K562 (cell line): ENCODE data around the gene AOC3. TPM values are rescaled to one million over a fixed set of nuclear protein-coding genes. Genes with fewer than 3 reads are reported as not detected.

ENCODE experiments used
- ATAC-seq: fragments of 200-7000 bp; cut with Tn5 transposase; 3 replicates; pipeline ENCODE4 v1.9.1; 2020; ENCODE audit warnings: moderate library complexity
- BruUV-seq: library from RNA; stranded (reverse); fragments of 400-500 nt; replicated peaks from 2 replicates; lab custom pipeline; 2021; lab: Mats Ljungman, UMichigan
- CTCF ChIA-PET: fragments of 300-600 bp; formaldehyde crosslinking; extraction: SDS; loops from one replicate; lab custom pipeline; 2021; ENCODE audit warnings: low intra/inter-chr PET ratio; lab: Yijun Ruan, JAX
- POLR2A ChIA-PET: fragments of 300-600, 350-650 bp; sonication (Branson Sonifier 250); formaldehyde crosslinking; extraction: SDS; loops from one replicate; lab custom pipeline; 2021; ENCODE audit warnings: antibody characterized with exemption, inconsistent platforms; lab: Yijun Ruan, JAX
- DNase-seq, 4 experiments: peaks; one replicate each; pipeline versions ENCODE4 v3.0.0 to v3.0.0-alpha.2; 2011 to 2018; ENCODE audit warnings: low spot score in 3 of 4, mixed read lengths in 3 of 4; ENCODE audit errors: extremely low read depth in 1 of 4
- FAIRE-seq: peaks from 2 replicates; lab custom pipeline; 2011; peaks lifted over from hg19 to GRCh38; lab: Jason Lieb, UNC
- H2AFZ ChIP-seq: 2 replicates; pipeline ENCODE4 v1.6.0; 2011; ENCODE audit warnings: low read depth, low read length, control low read depth, inconsistent platforms
- H3K27ac ChIP-seq: fragments of 200-600 bp; 3 replicates; pipeline ENCODE4 v1.8.0; 2011; ENCODE audit warnings: low read depth, mild to moderate bottlenecking, control low read depth, inconsistent platforms, low read length, moderate library complexity, mixed read lengths; ENCODE audit errors: extremely low read depth
- H3K27me3 ChIP-seq, 2 experiments: fragments of 300-600 bp in 1 of 2; 2 replicates in 1 of 2; 3 replicates in 1 of 2; pipeline versions ENCODE4 v1.6.0 to v1.8.0; 2011; ENCODE audit warnings: inconsistent platforms in 2 of 2, low read length in 2 of 2, mild to moderate bottlenecking in 1 of 2, mixed read lengths in 1 of 2, moderate library complexity in 1 of 2; ENCODE audit not compliant: control insufficient read depth in 2 of 2, insufficient read depth in 2 of 2
- H3K36me3 ChIP-seq: fragments of 300-600 bp; 3 replicates; pipeline ENCODE4 v1.8.0; 2011; ENCODE audit warnings: mild to moderate bottlenecking, low read length, inconsistent platforms; ENCODE audit not compliant: control insufficient read depth, insufficient read depth
- H3K4me1 ChIP-seq, 2 experiments: fragments of 200-600 bp in 1 of 2; replicated peaks in 1 of 2; 2 replicates in 1 of 2; 3 replicates in 1 of 2; pipeline versions ENCODE4 v1.5.1 to v1.8.0; 2011; ENCODE audit warnings: inconsistent platforms in 2 of 2, low read length in 2 of 2, mild to moderate bottlenecking in 1 of 2, mixed read lengths in 1 of 2, moderate library complexity in 1 of 2; ENCODE audit not compliant: control insufficient read depth in 2 of 2, insufficient read depth in 2 of 2
- H3K4me2 ChIP-seq: 2 replicates; pipeline ENCODE4 v1.6.1; 2011; ENCODE audit warnings: low read length, control low read depth, inconsistent platforms, mixed read lengths; ENCODE audit not compliant: insufficient read depth
- H3K4me3 ChIP-seq: fragments of 200-600 bp; sonication (generic), shearing (Covaris generic); 2 replicates; pipeline ENCODE4 v1.5.1; 2016; ENCODE audit warnings: control low read depth, inconsistent platforms
- H3K79me2 ChIP-seq: fragments of 200-600 bp; 3 replicates; pipeline ENCODE4 v1.8.0; 2011; ENCODE audit warnings: low read length, inconsistent platforms; ENCODE audit not compliant: control insufficient read depth, insufficient read depth
- H3K9ac ChIP-seq, 2 experiments: 2 replicates each; pipeline versions ENCODE4 v1.6.0 to v1.6.1; 2011; ENCODE audit warnings: low read depth in 2 of 2, low read length in 2 of 2, control low read depth in 1 of 2, inconsistent platforms in 1 of 2, mild to moderate bottlenecking in 1 of 2, mixed read lengths in 1 of 2; ENCODE audit not compliant: insufficient read depth in 1 of 2
- H3K9me1 ChIP-seq: one replicate; pipeline ENCODE4 v1.6.0; 2011; ENCODE audit warnings: inconsistent platforms, mild to moderate bottlenecking, low read length, moderate library complexity; ENCODE audit not compliant: control insufficient read depth, insufficient read depth
- H3K9me3 ChIP-seq: replicated peaks from 2 replicates; pipeline ENCODE4 v1.5.1; 2011; ENCODE audit warnings: low read depth, low read length, inconsistent platforms; ENCODE audit not compliant: control insufficient read depth, insufficient read depth
- H4K20me1 ChIP-seq: replicated peaks from 2 replicates; pipeline ENCODE4 v1.6.1; 2011; ENCODE audit warnings: low read length, inconsistent platforms, mixed read lengths; ENCODE audit not compliant: control insufficient read depth, insufficient read depth
- C11orf30 ChIP-seq: fragments of 450-650 bp; IDR thresholded peaks from 2 replicates; pipeline ENCODE4 v1.6.1; 2016; ENCODE audit warnings: low read depth, mild to moderate bottlenecking
- GTF3C2 ChIP-seq: IDR thresholded peaks from 3 replicates; pipeline ENCODE4 v1.6.1; 2011; ENCODE audit warnings: borderline replicate concordance, mild to moderate bottlenecking, moderate library complexity; ENCODE audit not compliant: insufficient read length; ENCODE audit errors: extremely low read depth
- MTF1 ChIP-seq: fragments of 250-450 bp; sonication (Bioruptor Pico); IDR thresholded peaks from 2 replicates; pipeline ENCODE4 v1.9.0; 2021; ENCODE audit warnings: moderate library complexity, mild to moderate bottlenecking, inconsistent platforms, borderline replicate concordance
- PHF21A ChIP-seq: fragments of 450-650 bp; IDR thresholded peaks from 2 replicates; pipeline ENCODE4 v1.6.1; 2017; ENCODE audit warnings: low read depth, borderline replicate concordance
- RHOXF2B ChIP-seq: fragments of 250-450 bp; sonication (Bioruptor Pico); conservative IDR thresholded peaks from 2 replicates; pipeline ENCODE4 v1.5.1; 2021
- WGBS: fragments of 100-300 bp; shearing (Covaris generic); methylation state at CpG from one replicate; pipeline ENCODE4 v1.1.6; 2016; ENCODE audit warnings: low coverage, mixed read lengths; ENCODE audit not compliant: insufficient coverage; ENCODE audit errors: missing lambda C conversion rate; 5-methylcytosine and 5-hydroxymethylcytosine counted together
- in situ Hi-C: fragments of 300-500 bp; cut with MboI; formaldehyde crosslinking; loops from 4 replicates; pipeline ENCODE4 v1.15.0; 2018; ENCODE audit warnings: inconsistent platforms, mixed read lengths
- intact Hi-C: fragments of 100-400 bp; cut with micrococcal nuclease; formaldehyde crosslinking; loops from 2 replicates; pipeline ENCODE4 v1.14.2; 2022
- polyA plus RNA-seq, 8 experiments: library from polyadenylated mRNA; depleted of rRNA in 4 of 8; stranded (reverse) in 5 of 8; unstranded in 3 of 8; fragments of >200 nt; fragmentation: Nextera tagmentation in 2 of 8; fragmentation: Illumina TruSeq in 1 of 8; extraction: Ambion mirVana in 2 of 8; extraction: Trizol in 1 of 8; gene quantifications; 2 replicates each; pipeline versions ENCODE4 v1.2.1 to v1.2.3, GENCODE V29; 2011 to 2014; ENCODE audit warnings: inconsistent platforms in 1 of 8, missing spikeins in 1 of 8
- total RNA-seq, 7 experiments: library from RNA; depleted of rRNA in 6 of 7; stranded (reverse); fragments of >200 nt in 6 of 7; fragmentation: Illumina TruSeq in 2 of 7; extraction: Trizol in 2 of 7; gene quantifications; 2 replicates each; pipeline versions ENCODE4 v1.2.1 to v1.2.3, GENCODE V29; 2011 to 2021; ENCODE audit warnings: low replicate concordance in 1 of 7

AOC3 gene
- total and polyA plus RNA-seq, 9 of the 15 experiments (the other 6 are each of a cell fraction or from before 2014, with no cell fraction given) = 0.09 to 0.42 (median 0.22) TPM; not detected in 3

GRCh38 chr17:42900460-42901331 is 49.7 kb downstream of the AOC3 start, which contains the start of gene G6PC1 (continued):
- no peak for TF ChIP-seq GTF3C2
- TF ChIP-seq MTF1 (CRISPR knock-in tag) = no peak

- no peak for ATAC-seq
- FAIRE-seq = no peak
- H3K36me3 ChIP-seq = no peaks in the 10 kb centered on the region
- no peak overlapping the region for H3K4me3 ChIP-seq
- intact Hi-C loops = no loop called here
- H3K9me1 ChIP-seq = no peaks in the 10 kb centered on the region
- POLR2A ChIA-PET = interaction anchor here (0.7 kb wide), 1 partner anchor 68 kb away, joined by 3 read pairs; no protein-coding TSS in a partner anchor
- no TSS peak for BruUV-seq
- 10% methylated on average over 10 of the region's 10 CpGs for WGBS
- H3K9me3 ChIP-seq = no peaks in the 10 kb centered on the region; the same call in 1 of the 2 replicates
- no peak for DNase-seq
- H3K27me3 ChIP-seq = peaks cover 22 to 41% of the 10 kb centered on the region in 2 experiments
- H2AFZ ChIP-seq = no peak overlapping the region
- H3K79me2 ChIP-seq = no peaks in the 10 kb centered on the region
- H4K20me1 ChIP-seq = no peaks in the 10 kb centered on the region
- H3K27ac ChIP-seq = no peak overlapping the region
- no peaks in the 10 kb centered on the region for H3K4me1 ChIP-seq
- H3K4me2 ChIP-seq = no peak overlapping the region
- CTCF ChIA-PET = no interaction called here
- no peak overlapping the region for H3K9ac ChIP-seq
- in situ Hi-C loops = no loop called here
- TF ChIP-seq C11orf30 (no peak), PHF21A (no peak), RHOXF2B (no peak)
Measured at GRCh38 chr17:42901535-42902229, 50.7 kb downstream of the AOC3 start.
